UCSD-AML1 (cell line): ENCODE results near the gene FAM181A.

Experiments
- DNase-seq: peaks from one replicate; lab custom pipeline; 2025; ENCODE audit not compliant: unreplicated experiment; lab: John Stamatoyannopoulos, UW

The FAM181A gene

GRCh38 chr14:93926873-93927799, at the start of gene FAM181A:
Gene FAM181A (plus strand): TSS chr14:93927344. CDS start chr14:93928286, 942 bp downstream.
- no peak for DNase-seq

- no peak for DNase-seq
These were observed 48.9 kb upstream of the FAM181A start for GRCh38 chr14:93878212-93878611.

- no peak for DNase-seq
These were observed 48.3 kb upstream of the FAM181A start for GRCh38 chr14:93878871-93879270.

GRCh38 chr14:93879362-93879983, 47.7 kb upstream of the FAM181A start:
- no peak for DNase-seq

- no peak for DNase-seq
These were observed 46.9 kb upstream of the FAM181A start for GRCh38 chr14:93880021-93880820.

- no peak for DNase-seq
These were observed 42.2 kb upstream of the FAM181A start for GRCh38 chr14:93884950-93885349.

GRCh38 chr14:93888995-93889394, 38.1 kb upstream of the FAM181A start:
- no peak for DNase-seq

GRCh38 chr14:93889739-93890483, 37.2 kb upstream of the FAM181A start:
- no peak for DNase-seq

GRCh38 chr14:93891756-93892504, 35.2 kb upstream of the FAM181A start:
- no peak for DNase-seq

GRCh38 chr14:93892505-93892839, 34.7 kb upstream of the FAM181A start:
- DNase-seq: no peak

GRCh38 chr14:93892923-93893558, 34.1 kb upstream of the FAM181A start:
- peak; percentile 66 for DNase-seq

GRCh38 chr14:93893661-93894261, 33.4 kb upstream of the FAM181A start:
- DNase-seq: no peak

GRCh38 chr14:93895023-93895604, 32.0 kb upstream of the FAM181A start:
- DNase-seq: no peak

GRCh38 chr14:93897476-93897845, 29.7 kb upstream of the FAM181A start:
- DNase-seq: no peak

- no peak for DNase-seq
These were observed 29.0 kb upstream of the FAM181A start for GRCh38 chr14:93898081-93898611.

- no peak for DNase-seq
These were observed 28.4 kb upstream of the FAM181A start for GRCh38 chr14:93898731-93899130.

- DNase-seq: no peak
These were observed 25.3 kb upstream of the FAM181A start for GRCh38 chr14:93901813-93902212.

- DNase-seq: no peak
These were observed 24.4 kb upstream of the FAM181A start for GRCh38 chr14:93902619-93903307.
